Activated CD4-positive, alpha-beta T cell treated with anti-CD3 and anti-CD28 coated beads for 4 hours (primary cell): ENCODE results near the gene BRPF3.
"Not testable (repeated sequence)": the region's sequence is repeated elsewhere in the genome, so short reads cannot be mapped to it uniquely, and the experiment has no call there.

Experiments
- DNase-seq, 2 donors: peaks; one replicate each; pipeline ENCODE4 v3.0.0-alpha.2; 2020

The BRPF3 gene

GRCh38 chr6:36200998-36201596 is 4.6 kb downstream of the BRPF3 start:
- no peak for DNase-seq

GRCh38 chr6:36201612-36202011 is 5.1 kb downstream of the BRPF3 start:
- no peak for DNase-seq

- DNase-seq: no peak
These were observed 5.6 kb downstream of the BRPF3 start for GRCh38 chr6:36202101-36202500.

- peak in 1 of 2 donors; percentile 20 for DNase-seq
These were observed 7.7 kb downstream of the BRPF3 start for GRCh38 chr6:36204068-36204753.

GRCh38 chr6:36207155-36207554 is 10.6 kb downstream of the BRPF3 start:
- DNase-seq: no peak

GRCh38 chr6:36209606-36210005 is 13.1 kb downstream of the BRPF3 start:
- no peak for DNase-seq

- DNase-seq: no peak
These were observed 13.6 kb downstream of the BRPF3 start for GRCh38 chr6:36210182-36210581.

- DNase-seq: no peak
These were observed 14.5 kb downstream of the BRPF3 start for GRCh38 chr6:36210886-36211595.

GRCh38 chr6:36216559-36216958 is 20.0 kb downstream of the BRPF3 start:
- DNase-seq: no peak

GRCh38 chr6:36217188-36217587 is 20.6 kb downstream of the BRPF3 start:
- no peak for DNase-seq

- no peak for DNase-seq
These were observed 21.4 kb downstream of the BRPF3 start for GRCh38 chr6:36217946-36218345.

GRCh38 chr6:36218516-36218915 is 22.0 kb downstream of the BRPF3 start:
- not testable (repeated sequence) for DNase-seq

GRCh38 chr6:36219081-36219480 is 22.5 kb downstream of the BRPF3 start:
- DNase-seq: no peak

GRCh38 chr6:36220226-36220625 is 23.7 kb downstream of the BRPF3 start:
- no peak for DNase-seq

GRCh38 chr6:36221674-36222073 is 25.1 kb downstream of the BRPF3 start:
- no peak for DNase-seq

GRCh38 chr6:36222924-36223323 is 26.4 kb downstream of the BRPF3 start:
- no peak for DNase-seq

GRCh38 chr6:36223706-36224105 is 27.2 kb downstream of the BRPF3 start:
- no peak for DNase-seq

GRCh38 chr6:36224918-36225461 is 28.4 kb downstream of the BRPF3 start:
- DNase-seq: no peak

GRCh38 chr6:36226438-36227047 is 30.0 kb downstream of the BRPF3 start:
- DNase-seq: no peak

- no peak for DNase-seq
These were observed 31.1 kb downstream of the BRPF3 start for GRCh38 chr6:36227379-36228228.

- no peak for DNase-seq
These were observed 32.7 kb downstream of the BRPF3 start for GRCh38 chr6:36229223-36229622.

- DNase-seq: no peak
These were observed 33.8 kb downstream of the BRPF3 start for GRCh38 chr6:36230371-36230770.

GRCh38 chr6:36232172-36232571 is 35.6 kb downstream of the BRPF3 start:
- no peak for DNase-seq
